A673 (cell line): ENCODE results near the gene PHAF1. TPM values are rescaled to one million over a fixed set of nuclear protein-coding genes. Genes with fewer than 3 reads are reported as not detected.

Experiments used
- BruUV-seq: library from RNA; stranded (reverse); fragments of 400-500 nt; replicated peaks from 2 replicates; lab custom pipeline; 2021; lab: Mats Ljungman, UMichigan
- CTCF ChIA-PET: fragments of 300-600 bp; sonication (Branson Sonifier 250); formaldehyde crosslinking; loops from one replicate; lab custom pipeline; 2022; ENCODE audit warnings: antibody characterized with exemption; lab: Charles Lee
- POLR2A ChIA-PET: fragments of 300-600 bp; sonication (Branson Sonifier 250); formaldehyde crosslinking; loops from one replicate; lab custom pipeline; 2022; ENCODE audit warnings: antibody characterized with exemption; ENCODE audit not compliant: low non-redundant PET; lab: Charles Lee
- DNase-seq: peaks from one replicate; pipeline ENCODE4 v3.0.0-alpha.2; 2015; ENCODE audit warnings: low spot score
- H3K27ac ChIP-seq: fragments of 200-600 bp; sonication (generic); 2 replicates; pipeline ENCODE4 v1.5.1; 2016; ENCODE audit warnings: mixed run types, low read depth, mild to moderate bottlenecking, mixed read lengths, antibody characterized with exemption, low read length; ENCODE audit not compliant: poor library complexity, severe bottlenecking
- H3K27me3 ChIP-seq: fragments of 200-600 bp; sonication (generic); replicated peaks from 2 replicates; pipeline ENCODE4 v1.6.1; 2017; ENCODE audit warnings: mixed run types, low read depth, mild to moderate bottlenecking, mixed read lengths, antibody characterized with exemption, low read length; ENCODE audit not compliant: insufficient read depth, poor library complexity
- H3K36me3 ChIP-seq: fragments of 200-600 bp; sonication (generic); 2 replicates; pipeline ENCODE4 v1.6.1; 2016; ENCODE audit warnings: mixed run types, mild to moderate bottlenecking, mixed read lengths, antibody characterized with exemption, low read length; ENCODE audit not compliant: insufficient read depth, poor library complexity, severe bottlenecking
- H3K4me1 ChIP-seq: fragments of 200-600 bp; sonication (generic); 2 replicates; pipeline ENCODE4 v1.6.1; 2017; ENCODE audit warnings: mixed run types, mild to moderate bottlenecking, mixed read lengths, antibody characterized with exemption, low read length; ENCODE audit not compliant: insufficient read depth, poor library complexity, severe bottlenecking
- H3K4me3 ChIP-seq: fragments of 200-600 bp; sonication (generic); 2 replicates; pipeline ENCODE4 v1.5.1; 2016; ENCODE audit warnings: low read depth, mixed run types, mild to moderate bottlenecking, mixed read lengths, low read length; ENCODE audit not compliant: poor library complexity, severe bottlenecking
- H3K9me3 ChIP-seq: fragments of 200-600 bp; sonication (generic); 2 replicates; pipeline ENCODE4 v1.6.1; 2016; ENCODE audit warnings: mixed run types, low read depth, mild to moderate bottlenecking, mixed read lengths, antibody characterized with exemption, low read length; ENCODE audit not compliant: poor library complexity, severe bottlenecking
- CTCF ChIP-seq: fragments of 300-800, 200-600 bp; sonication (generic); conservative IDR thresholded peaks from 2 replicates; pipeline ENCODE4 v1.5.1; 2017; ENCODE audit warnings: low read depth, mild to moderate bottlenecking, antibody characterized with exemption, low read length, moderate library complexity, mixed read lengths
- EZH2 ChIP-seq: fragments of 200-600 bp; sonication (generic); IDR thresholded peaks from 2 replicates; pipeline ENCODE4 v1.6.1; 2017; ENCODE audit warnings: borderline replicate concordance, low read depth, mild to moderate bottlenecking, mixed read lengths, antibody characterized with exemption, low read length; ENCODE audit not compliant: poor library complexity, severe bottlenecking
- intact Hi-C: fragments of 100-400 bp; cut with micrococcal nuclease; formaldehyde crosslinking; loops from one replicate; pipeline ENCODE4 v1.10.0; 2022; ENCODE audit not compliant: unreplicated experiment
- total RNA-seq: library from RNA; stranded (reverse); gene quantifications from 2 replicates; pipeline ENCODE4 v1.2.3, GENCODE V29; 2021

The PHAF1 gene
- total RNA-seq, 1 experiment from 2014 or later: 23.2 TPM

GRCh38 chr16:67170168-67170948 lies 60.6 kb downstream of the PHAF1 start, which contains the start of gene NOL3:
NOL3 (plus strand) TSS chr16:67170538.
- TF ChIP-seq CTCF (no peak), EZH2 (no peak)
- H3K27ac ChIP-seq: peak within 1 kb of the TSS; percentile 69
- no peaks in the 10 kb centered on the region for H3K27me3 ChIP-seq

GRCh38 chr16:67170949-67171649 lies 61.4 kb downstream of the PHAF1 start:
- BruUV-seq: TSS peak; percentile 62
- ChIA-PET CTCF (interaction anchor here (0.6 to 1.9 kb wide), 2 partner anchors 16 to 228 kb away, joined by 4 to 10 read pairs; no protein-coding TSS in a partner anchor), POLR2A (no interaction called here)
- TF ChIP-seq EZH2 (no peak), CTCF (no peak)
- intact Hi-C loops: no loop called here
- no peaks in the 10 kb centered on the region for H3K27me3 ChIP-seq
- peak overlapping the region; percentile 69 for H3K27ac ChIP-seq
- no peaks in the 10 kb centered on the region for H3K9me3 ChIP-seq
- H3K36me3 ChIP-seq: no peaks in the 10 kb centered on the region
- DNase-seq: peak; percentile 25
- H3K4me1 ChIP-seq: peaks cover 25% of the 10 kb centered on the region
- peak overlapping the region; percentile 52 for H3K4me3 ChIP-seq

More at GRCh38 chr16:67170168-67170948, 60.6 kb downstream of the PHAF1 start, which contains the start of gene NOL3:
- Histone ChIP-seq H3K4me1 (peaks cover 25% of the 10 kb centered on the region), H3K9me3 (no peaks in the 10 kb centered on the region), H3K36me3 (no peaks in the 10 kb centered on the region), H3K4me3 (peak within 1 kb of the TSS; percentile 52)
- POLR2A ChIA-PET: interaction anchor here (0.6 to 0.7 kb wide), 2 partner anchors 10 to 250 kb away, joined by 3 to 4 read pairs; no protein-coding TSS in a partner anchor
- DNase-seq: peak; percentile 86
- intact Hi-C loops: no loop called here
- CTCF ChIA-PET: interaction anchor here (0.6 to 1.9 kb wide), 6 partner anchors 11 to 754 kb away, joined by 3 to 10 read pairs (median 4); no protein-coding TSS in a partner anchor
- BruUV-seq: no TSS peak

- H3K4me1 ChIP-seq: peaks cover 33% of the 10 kb centered on the region
- no TSS peak for BruUV-seq
- POLR2A ChIA-PET: interaction anchor here (0.7 kb wide), 1 partner anchor 53 kb away, joined by 3 read pairs; no protein-coding TSS in a partner anchor
- no peak for TF ChIP-seq EZH2
- TF ChIP-seq CTCF: no peak
- peak overlapping the region; percentile 61 for H3K27ac ChIP-seq
- intact Hi-C loops: no loop called here
- H3K27me3 ChIP-seq: no peaks in the 10 kb centered on the region
- H3K4me3 ChIP-seq: peak overlapping the region; percentile 47
- no peaks in the 10 kb centered on the region for H3K9me3 ChIP-seq
- no peak for DNase-seq
- no peaks in the 10 kb centered on the region for H3K36me3 ChIP-seq
- CTCF ChIA-PET: interaction anchor here (0.7 to 0.9 kb wide), 2 partner anchors 18 to 516 kb away, joined by 3 to 5 read pairs; no protein-coding TSS in a partner anchor
Observed at GRCh38 chr16:67173323-67173722, 63.6 kb downstream of the PHAF1 start.
